ENCODE measurements around the gene PKD1L1.

DNA sequence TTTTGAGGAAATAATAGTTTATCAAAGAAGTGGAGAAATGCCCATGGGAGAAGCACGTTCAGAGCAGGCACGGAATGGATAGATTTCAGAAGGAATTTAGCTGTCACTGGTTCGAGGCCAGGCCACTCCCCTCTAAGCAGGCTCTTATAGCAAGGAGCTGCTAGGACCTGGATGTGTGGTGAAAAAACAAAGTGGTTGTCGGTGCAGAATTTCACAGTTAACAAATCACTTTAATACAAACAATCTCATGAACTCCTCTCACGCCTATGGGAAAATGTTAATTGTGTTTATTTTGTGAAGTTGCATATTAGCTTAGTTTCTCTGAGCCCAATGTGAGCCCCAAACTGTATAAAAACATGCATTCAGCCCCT, 176.3 kb downstream of the PKD1L1 start:
- TF ChIP-seq CTCF (IDR thresholded peaks at IDR 0.05) (no peak), POLR2A (IDR thresholded peaks at IDR 0.05) (no peak)
